Mucosa of descending colon (tissue), 3 donors: ENCODE results near the gene DUSP5. TPM values are rescaled to one million over a fixed set of nuclear protein-coding genes. Genes with fewer than 3 reads are reported as not detected.
"Not testable (repeated sequence)": the region's sequence is repeated elsewhere in the genome, so short reads cannot be mapped to it uniquely, and the experiment has no call there.

Source experiments
- ATAC-seq: fragments of 200-7000 bp; cut with Tn5 transposase; one replicate; pipeline ENCODE4 v1.9.1; 2020; ENCODE audit warnings: mild to moderate bottlenecking, moderate library complexity
- DNase-seq, 3 donors: peaks; one replicate each; pipeline ENCODE4 v3.0.0-alpha.2; 2020
- H3K36me3 ChIP-seq: fragments of 200-600 bp; one replicate; pipeline ENCODE4 v1.8.0; 2021; ENCODE audit warnings: low read depth, mild to moderate bottlenecking
- H3K4me1 ChIP-seq: fragments of 200-600 bp; one replicate; pipeline ENCODE4 v1.8.0; 2021; ENCODE audit warnings: low read depth, mild to moderate bottlenecking
- H3K4me3 ChIP-seq: fragments of 200-600 bp; one replicate; pipeline ENCODE4 v1.8.0; 2021; ENCODE audit warnings: mild to moderate bottlenecking
- H3K9me3 ChIP-seq: fragments of 200-600 bp; one replicate; pipeline ENCODE4 v1.8.0; 2021; ENCODE audit warnings: mild to moderate bottlenecking
- CTCF ChIP-seq: fragments of 200-600 bp; IDR thresholded peaks from one replicate; pipeline ENCODE4 v1.8.0; 2022; ENCODE audit warnings: antibody characterized with exemption, mild to moderate bottlenecking
- intact Hi-C, 2 donors: fragments of 100-400 bp; cut with DNase I in 1 of 2; cut with micrococcal nuclease in 1 of 2; formaldehyde crosslinking; loops; one replicate each; pipeline versions ENCODE4 v1.11.0 to v1.11.1; 2022; cut with DNase I, micrococcal nuclease
- total RNA-seq, 3 donors: library from RNA; stranded (reverse); fragmentation: NEBNext Ultra II Directional in 2 of 3; extraction: Animal tissue kit (Norgen Biotek cat#: 25700) in 2 of 3; gene quantifications; one replicate each; pipeline versions ENCODE4 v1.2.1 to v1.2.4, GENCODE V29; 2021 to 2023
- donor health status: DM: no; HTN: no; CAD: no; lungs with moderate emphysema.
- donor health status: DM: no; HTN: no; CAD: no.
- donor health status: DM: no; HTN: yes; CAD: no.

Gene DUSP5
- total RNA-seq, 3 donors from 2014 or later = 21.5 to 40.1 (median 23.9) TPM

GRCh38 chr10:110461530-110461929, 36.2 kb upstream of the DUSP5 start:
- Histone ChIP-seq H3K9me3 (no peaks in the 10 kb centered on the region), H3K4me1 (no peaks in the 10 kb centered on the region), H3K4me3 (no peak overlapping the region), H3K36me3 (no peaks in the 10 kb centered on the region)
- intact Hi-C loops = no loop called here
- ATAC-seq (no peak), DNase-seq (no peak)
- no peak for TF ChIP-seq CTCF

- TF ChIP-seq CTCF = no peak
- H3K9me3 ChIP-seq = no peaks in the 10 kb centered on the region
- intact Hi-C loops = no loop called here
- H3K4me1 ChIP-seq = no peaks in the 10 kb centered on the region
- H3K4me3 ChIP-seq = no peak overlapping the region
- ATAC-seq (no peak), DNase-seq (no peak)
- H3K36me3 ChIP-seq = no peaks in the 10 kb centered on the region
Observed at GRCh38 chr10:110462166-110463095, 35.3 kb upstream of the DUSP5 start.

- H3K4me1 ChIP-seq, DNase-seq, ATAC-seq, H3K4me3 ChIP-seq, H3K36me3 ChIP-seq, intact Hi-C loops, H3K9me3 ChIP-seq: not testable (repeated sequence)
Observed at GRCh38 chr10:110468258-110468657, 29.4 kb upstream of the DUSP5 start.

GRCh38 chr10:110470541-110470940, 27.2 kb upstream of the DUSP5 start:
- H3K36me3 ChIP-seq, H3K4me1 ChIP-seq, intact Hi-C loops, H3K9me3 ChIP-seq, ATAC-seq, DNase-seq, H3K4me3 ChIP-seq: not testable (repeated sequence)

GRCh38 chr10:110471566-110472139, 26.1 kb upstream of the DUSP5 start:
- intact Hi-C loops = no loop called here
- Histone ChIP-seq H3K36me3 (no peaks in the 10 kb centered on the region), H3K4me3 (no peak overlapping the region), H3K4me1 (no peaks in the 10 kb centered on the region), H3K9me3 (no peaks in the 10 kb centered on the region)
- TF ChIP-seq CTCF = no peak
- ATAC-seq (no peak), DNase-seq (no peak)

GRCh38 chr10:110474017-110474416, 23.7 kb upstream of the DUSP5 start:
- TF ChIP-seq CTCF = no peak
- ATAC-seq (no peak), DNase-seq (no peak)
- no peak overlapping the region for H3K4me3 ChIP-seq
- no peaks in the 10 kb centered on the region for H3K9me3 ChIP-seq
- intact Hi-C loops = no loop called here
- no peaks in the 10 kb centered on the region for H3K4me1 ChIP-seq
- H3K36me3 ChIP-seq = no peaks in the 10 kb centered on the region
